ENCODE data around the gene RCHY1.
"Not testable (repeated sequence)": the region's sequence is repeated elsewhere in the genome, so short reads cannot be mapped to it uniquely, and the experiment has no call there.

RCHY1 gene

GRCh38 chr4:75514131-75514948 lies at the start of gene RCHY1, which contains the start of gene THAP6:
RCHY1 (minus strand) TSS chr4:75514403; CDS start chr4:75514286, 117 bp downstream.
THAP6 (plus strand) TSS chr4:75514473; CDS start chr4:75515453, 980 bp downstream.
- DNase-seq, result peak; percentile 92

DNA sequence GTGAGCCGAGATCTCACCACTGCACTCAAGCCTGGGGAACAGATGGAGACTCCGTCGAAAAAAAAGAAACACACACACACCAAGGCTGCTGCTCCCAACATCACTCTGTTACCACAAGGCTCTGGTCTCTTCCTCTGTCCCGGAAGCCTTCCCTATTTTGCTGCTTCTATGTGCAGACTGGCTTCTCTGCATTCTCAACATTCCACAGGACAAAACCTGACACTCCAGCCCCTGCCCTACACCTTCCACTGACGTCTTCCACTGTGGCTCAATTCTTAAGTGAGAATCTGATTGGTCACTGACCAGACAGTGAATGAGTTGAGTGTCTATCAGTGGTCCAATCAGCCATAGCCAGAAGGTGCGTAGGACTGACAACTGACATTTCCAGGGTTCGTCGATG lies 47.6 kb upstream of the RCHY1 start:
- no peak for DNase-seq

- no peak for DNase-seq
Observed at GRCh38 chr4:75557696-75558095, 43.5 kb upstream of the RCHY1 start.

GRCh38 chr4:75555294-75556164 lies 41.3 kb upstream of the RCHY1 start, which contains the start of gene ODAPH:
ODAPH (plus strand) TSS chr4:75556066; CDS start chr4:75556083, 17 bp downstream.
- DNase-seq, result peak; percentile 19

GRCh38 chr4:75552452-75552851 lies 38.2 kb upstream of the RCHY1 start:
- no peak for DNase-seq

DNA sequence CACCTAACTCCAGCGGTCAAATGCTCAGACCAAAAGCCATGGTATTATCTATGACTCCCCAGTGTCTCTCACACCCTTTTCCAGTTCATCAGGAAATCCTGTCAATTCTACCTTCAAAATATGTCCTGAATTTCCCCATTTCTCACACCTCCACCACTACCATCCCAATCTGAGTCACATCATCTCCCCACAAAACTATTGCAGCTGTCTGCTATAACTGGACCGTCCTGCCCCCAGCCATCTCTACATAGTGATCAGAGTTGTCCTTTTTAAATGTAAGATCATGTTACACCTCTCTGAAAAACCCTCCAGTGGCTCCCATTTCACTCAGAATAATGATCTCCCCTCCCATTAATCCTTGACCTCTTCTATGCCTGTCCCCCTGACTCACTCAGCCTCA lies 34.8 kb upstream of the RCHY1 start:
- DNase-seq, result no peak

DNA sequence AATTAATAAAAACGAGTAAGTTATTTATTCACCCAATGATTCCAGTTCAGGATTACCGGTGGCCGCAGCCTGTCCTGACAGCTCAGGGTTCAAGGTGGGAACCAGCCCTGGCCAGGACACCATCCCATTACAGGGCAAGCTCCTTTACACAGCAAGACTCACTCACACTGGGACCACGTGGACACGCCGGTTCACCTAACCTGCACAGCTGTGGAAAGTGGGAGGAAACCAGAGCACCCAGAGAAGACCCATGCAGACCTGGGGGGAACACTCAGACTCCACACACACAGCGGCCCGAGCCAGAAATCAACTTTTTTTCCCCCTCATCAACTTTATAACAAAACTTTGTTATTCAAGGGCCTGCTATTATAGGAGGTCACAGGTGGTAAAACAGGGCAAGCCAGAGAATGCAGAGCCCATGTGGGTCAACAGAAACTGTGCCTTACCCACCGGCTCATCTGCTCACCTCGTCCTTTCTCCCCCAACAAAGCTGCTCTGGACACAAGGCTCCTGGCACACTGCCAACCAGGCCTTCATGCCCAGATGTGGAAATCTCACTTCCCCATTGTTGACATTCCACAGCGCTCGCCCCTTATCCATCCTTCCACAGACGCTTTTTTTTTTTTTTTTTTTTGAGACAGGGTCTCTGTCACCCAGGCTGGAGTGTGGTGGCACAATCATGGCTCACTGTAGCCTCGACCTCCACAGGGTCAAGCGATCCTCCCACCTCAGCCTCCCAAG lies 33.6 kb upstream of the RCHY1 start:
- no peak for DNase-seq

- DNase-seq, result no peak
Observed at GRCh38 chr4:75545526-75545925, 31.3 kb upstream of the RCHY1 start.

GRCh38 chr4:75544870-75545269 lies 30.7 kb upstream of the RCHY1 start:
- no peak for DNase-seq

DNA sequence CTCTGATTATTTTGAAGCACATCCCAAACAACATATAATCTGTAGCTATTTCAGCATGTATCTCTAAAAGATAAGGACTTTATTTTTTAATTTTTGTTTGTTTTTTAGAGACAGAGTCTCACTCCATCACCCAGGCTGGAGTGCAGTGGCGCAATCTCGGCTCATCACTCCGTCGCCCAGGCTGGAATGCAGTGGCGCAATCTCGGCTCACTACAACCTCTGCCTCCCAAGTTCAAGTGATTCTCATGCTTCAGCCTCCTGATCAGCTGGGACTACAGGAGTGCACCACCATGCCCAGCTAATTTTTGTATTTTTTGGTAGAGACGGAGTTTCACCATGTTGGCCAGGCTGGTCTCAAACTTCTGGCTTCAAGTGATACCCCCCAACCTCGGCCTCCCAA lies 30.0 kb upstream of the RCHY1 start:
- not testable (repeated sequence) for DNase-seq

GRCh38 chr4:75542824-75543223 lies 28.6 kb upstream of the RCHY1 start:
- no peak for DNase-seq

- DNase-seq, result not testable (repeated sequence)
Observed at GRCh38 chr4:75537308-75537707, 23.1 kb upstream of the RCHY1 start.

- not testable (repeated sequence) for DNase-seq
Observed at GRCh38 chr4:75533926-75534325, 19.7 kb upstream of the RCHY1 start.

- not testable (repeated sequence) for DNase-seq
Observed at GRCh38 chr4:75533339-75533887, 19.2 kb upstream of the RCHY1 start.

DNA sequence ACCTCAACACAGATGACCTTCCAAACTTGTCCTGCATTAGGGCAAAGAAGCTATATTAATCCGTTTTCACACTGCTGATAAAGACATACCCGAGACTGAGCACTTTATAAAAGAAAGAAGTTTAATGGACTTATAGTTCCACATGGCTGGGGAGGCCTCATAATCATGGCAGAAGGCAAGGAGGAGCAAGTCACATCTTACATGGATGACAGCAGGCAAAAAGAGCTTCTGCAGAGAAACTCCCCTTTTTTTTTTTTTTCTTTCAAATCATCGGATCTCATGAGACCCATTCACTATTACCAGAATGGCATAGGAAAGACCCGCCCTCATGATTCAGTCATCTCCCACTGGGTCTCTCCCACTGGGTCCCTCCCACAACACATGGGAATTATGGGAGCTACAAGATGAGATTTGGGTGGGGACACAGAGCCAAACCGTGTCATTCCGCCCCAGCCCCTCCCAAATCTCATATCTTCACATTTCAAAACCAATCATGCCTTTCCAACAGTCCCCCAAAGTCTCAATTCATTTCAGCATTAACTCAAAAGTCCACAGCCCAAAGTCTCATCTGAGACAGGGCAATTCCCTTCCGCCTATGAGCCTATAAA lies 17.4 kb upstream of the RCHY1 start:
- DNase-seq, result not testable (repeated sequence)

GRCh38 chr4:75530556-75531322 lies 16.5 kb upstream of the RCHY1 start:
- DNase-seq, result no peak

- DNase-seq, result no peak
Observed at GRCh38 chr4:75527482-75527881, 13.3 kb upstream of the RCHY1 start.

- no peak for DNase-seq
Observed at GRCh38 chr4:75525910-75526309, 11.7 kb upstream of the RCHY1 start.

DNA sequence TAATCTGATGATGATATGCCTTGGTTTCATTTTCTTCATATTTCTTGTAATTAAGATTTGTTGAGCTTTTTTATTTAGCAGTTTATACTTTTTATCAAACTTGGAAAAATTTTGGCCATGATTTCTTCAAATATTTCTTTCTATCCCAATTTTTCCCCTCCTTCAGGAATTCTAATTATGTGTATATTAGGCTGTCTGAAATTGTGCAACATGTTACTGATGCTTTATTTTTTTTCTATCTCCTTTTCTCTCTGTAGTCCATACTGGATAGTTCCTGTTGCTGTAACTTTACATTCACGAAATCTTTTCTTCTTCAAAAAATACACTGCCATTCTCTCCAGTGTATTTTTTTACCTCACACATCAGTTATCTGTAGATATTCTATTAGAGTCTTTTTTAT lies 10.9 kb upstream of the RCHY1 start:
- no peak for DNase-seq

GRCh38 chr4:75519452-75519851 lies 5.2 kb upstream of the RCHY1 start:
- DNase-seq, result not testable (repeated sequence)

DNA sequence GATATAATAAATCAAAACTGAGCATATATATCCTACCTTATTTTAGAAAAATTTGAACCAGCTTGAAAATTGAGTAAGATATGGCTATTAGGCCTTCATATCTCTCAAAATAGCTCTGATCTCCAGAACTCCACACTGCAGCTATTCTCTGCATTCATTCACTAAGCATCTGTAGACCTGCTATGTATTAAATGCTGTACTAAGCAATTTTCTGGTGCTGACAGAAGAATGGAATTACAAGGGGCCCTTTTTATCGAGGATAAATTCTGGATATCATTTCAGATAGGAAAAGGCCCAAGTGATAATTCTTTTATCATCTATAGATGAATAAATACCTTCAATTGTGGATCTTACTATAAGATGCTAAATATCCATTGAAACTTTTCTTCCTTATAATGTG lies 1.9 kb upstream of the RCHY1 start:
- DNase-seq, result no peak

All from stimulated activated CD4-positive, alpha-beta T cell treated with anti-CD3 and anti-CD28 coated beads, Interleukin-1b, Interleukin-23, amount 100 ng/mL, for 48 hours (primary cell).